Epithelial cell of proximal tubule (primary cell): ENCODE results near the gene TRAK1. TPM values are rescaled to one million over a fixed set of nuclear protein-coding genes. Genes with fewer than 3 reads are reported as not detected.

Experiments used
- DNase-seq: peaks from one replicate; pipeline ENCODE4 v3.0.0-alpha.2; 2011; ENCODE audit warnings: low read depth
- H3K4me3 ChIP-seq: 2 replicates; pipeline ENCODE4 v1.5.1; 2011; ENCODE audit warnings: low read depth, mild to moderate bottlenecking, low read length
- total RNA-seq: library from RNA; depleted of rRNA; stranded (reverse); fragments of >200 nt; gene quantifications from 2 replicates; pipeline ENCODE4 v1.2.3, GENCODE V29; 2015
- TF ChIP-seq, protein P1 (sequence below): conservative IDR thresholded peaks from 2 replicates; pipeline ENCODE4 v1.5.1; 2012; ENCODE audit warnings: low read depth, mild to moderate bottlenecking, low read length

Gene TRAK1
- total RNA-seq, 1 donor from 2014 or later = 22.4 TPM

DNA sequence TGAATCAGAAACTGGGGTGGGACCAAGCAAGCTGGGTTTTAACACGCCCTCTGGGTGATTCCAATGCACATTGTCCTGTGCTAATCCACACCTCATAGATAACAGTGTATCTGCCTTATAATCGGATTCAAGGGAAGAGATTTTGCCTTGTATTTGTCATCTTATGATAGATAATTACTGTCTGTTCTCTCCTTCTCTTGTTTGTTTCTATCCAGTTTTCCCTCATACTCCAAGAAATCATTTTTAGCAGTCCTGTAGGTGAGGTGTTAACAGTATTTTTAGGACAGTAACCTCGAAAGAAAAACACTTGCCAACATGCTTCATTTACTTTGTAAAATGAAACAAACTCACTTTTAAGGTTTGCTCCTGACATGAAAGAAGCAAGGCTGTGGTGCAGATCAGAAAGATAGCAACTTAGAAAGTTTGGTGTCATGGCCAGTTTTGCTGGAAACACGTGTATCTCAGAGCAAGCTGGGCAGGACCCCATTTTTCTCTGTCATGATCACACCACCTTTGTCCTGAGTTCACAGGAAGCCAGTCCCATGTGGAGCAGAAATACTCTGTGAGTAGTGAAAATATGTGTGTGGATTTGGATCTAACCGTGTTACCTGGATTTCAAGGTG, 72.6 kb downstream of the TRAK1 start:
- H3K4me3 ChIP-seq = no peak overlapping the region
- DNase-seq = no peak
- TF ChIP-seq, protein P1, sequence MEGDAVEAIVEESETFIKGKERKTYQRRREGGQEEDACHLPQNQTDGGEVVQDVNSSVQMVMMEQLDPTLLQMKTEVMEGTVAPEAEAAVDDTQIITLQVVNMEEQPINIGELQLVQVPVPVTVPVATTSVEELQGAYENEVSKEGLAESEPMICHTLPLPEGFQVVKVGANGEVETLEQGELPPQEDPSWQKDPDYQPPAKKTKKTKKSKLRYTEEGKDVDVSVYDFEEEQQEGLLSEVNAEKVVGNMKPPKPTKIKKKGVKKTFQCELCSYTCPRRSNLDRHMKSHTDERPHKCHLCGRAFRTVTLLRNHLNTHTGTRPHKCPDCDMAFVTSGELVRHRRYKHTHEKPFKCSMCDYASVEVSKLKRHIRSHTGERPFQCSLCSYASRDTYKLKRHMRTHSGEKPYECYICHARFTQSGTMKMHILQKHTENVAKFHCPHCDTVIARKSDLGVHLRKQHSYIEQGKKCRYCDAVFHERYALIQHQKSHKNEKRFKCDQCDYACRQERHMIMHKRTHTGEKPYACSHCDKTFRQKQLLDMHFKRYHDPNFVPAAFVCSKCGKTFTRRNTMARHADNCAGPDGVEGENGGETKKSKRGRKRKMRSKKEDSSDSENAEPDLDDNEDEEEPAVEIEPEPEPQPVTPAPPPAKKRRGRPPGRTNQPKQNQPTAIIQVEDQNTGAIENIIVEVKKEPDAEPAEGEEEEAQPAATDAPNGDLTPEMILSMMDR = no peak

DNA sequence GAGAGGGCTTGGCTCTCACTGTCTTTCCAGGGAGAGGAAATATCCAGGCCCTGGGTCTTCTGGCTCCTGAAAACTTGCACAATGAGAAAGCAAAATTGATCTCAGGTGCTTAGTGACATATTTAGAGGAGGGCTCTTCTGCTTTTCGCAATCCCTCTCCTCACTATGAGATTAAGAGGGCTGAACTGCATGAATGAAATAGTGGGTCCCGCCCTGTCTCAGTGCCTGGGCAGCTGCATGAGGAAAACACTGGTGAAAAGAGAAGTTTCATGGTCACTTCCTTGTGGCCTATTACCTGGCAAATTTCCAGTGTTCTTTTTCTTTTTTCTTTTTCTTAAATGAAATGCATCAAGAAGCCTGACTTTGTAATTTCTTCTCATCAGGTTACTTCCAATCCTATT, 73.5 kb downstream of the TRAK1 start:
- TF ChIP-seq, protein P1 = no peak
- DNase-seq = no peak
- no peak overlapping the region for H3K4me3 ChIP-seq

DNA sequence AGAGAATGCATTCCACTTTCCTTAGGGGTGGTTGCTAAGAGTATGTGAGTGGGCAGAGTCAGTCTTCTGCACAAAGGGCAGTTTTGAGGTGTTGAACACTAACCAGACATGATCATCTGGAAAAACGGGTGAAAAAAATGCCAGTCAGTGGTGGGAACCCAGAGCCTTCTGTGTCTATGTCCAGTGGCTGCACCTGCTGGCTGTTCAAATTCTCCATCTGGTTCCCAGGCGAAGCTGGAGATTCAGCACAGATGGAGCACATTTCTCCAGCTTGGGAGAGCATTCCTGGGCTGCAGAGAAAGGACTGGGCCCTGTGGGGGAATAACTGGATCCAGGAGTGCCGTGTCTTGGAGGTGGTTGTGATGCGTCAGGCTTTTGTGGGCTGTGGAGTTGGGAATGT, 74.1 kb downstream of the TRAK1 start:
- no peak overlapping the region for H3K4me3 ChIP-seq
- TF ChIP-seq, protein P1 = no peak
- DNase-seq = no peak

DNA sequence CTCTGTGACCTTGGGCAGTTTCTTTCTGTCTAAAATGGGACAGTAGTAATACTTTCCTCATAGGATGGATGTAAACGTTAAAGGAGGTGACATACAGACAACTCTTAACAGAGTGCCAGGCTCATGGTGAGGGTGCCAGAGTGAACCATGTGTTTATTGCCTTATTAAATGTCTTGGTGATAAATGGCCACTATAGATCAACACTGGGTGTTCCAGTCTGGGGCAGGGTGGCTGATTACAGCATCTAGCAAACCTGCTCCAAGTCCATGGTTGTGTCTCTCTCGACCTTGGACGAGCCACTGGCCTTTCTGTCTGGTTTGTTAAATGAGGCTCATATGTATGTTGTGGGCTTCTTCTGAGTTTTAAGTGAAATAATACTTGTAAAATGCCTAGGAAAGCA, 75.1 kb downstream of the TRAK1 start:
- TF ChIP-seq, protein P1 = no peak
- DNase-seq = no peak
- H3K4me3 ChIP-seq = no peak overlapping the region

DNA sequence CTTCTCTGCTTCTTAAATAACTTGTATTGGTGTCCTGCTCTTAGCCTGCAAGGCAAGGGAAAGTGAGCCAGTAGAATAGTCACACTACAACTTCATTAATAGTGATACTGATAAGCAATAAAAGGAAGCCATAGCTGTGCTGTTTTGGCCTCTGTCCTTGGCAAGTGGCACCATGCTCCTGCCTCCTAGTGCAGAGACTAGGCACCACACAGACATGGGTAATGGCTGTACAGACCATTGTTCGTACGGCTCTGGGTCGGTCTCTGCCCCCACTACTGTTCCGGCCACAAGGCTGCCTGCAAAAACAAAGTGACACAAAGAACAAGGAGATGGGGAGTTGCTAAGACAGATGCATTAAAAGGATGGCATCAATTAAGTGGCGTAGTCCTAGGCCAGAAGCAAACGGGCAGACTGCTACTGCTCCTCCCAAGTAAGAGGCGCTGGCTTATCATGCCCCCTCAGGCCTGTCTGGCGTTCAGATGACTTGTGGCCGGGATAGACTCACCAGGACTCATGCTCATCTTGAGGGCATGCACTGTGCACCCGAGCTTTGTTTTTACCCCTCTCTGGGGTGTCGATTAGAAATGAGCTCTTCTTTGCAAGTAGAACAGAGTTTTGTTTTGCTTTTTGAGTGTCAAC, 75.6 kb downstream of the TRAK1 start:
- TF ChIP-seq, protein P1 = no peak
- no peak overlapping the region for H3K4me3 ChIP-seq
- DNase-seq = no peak

DNA sequence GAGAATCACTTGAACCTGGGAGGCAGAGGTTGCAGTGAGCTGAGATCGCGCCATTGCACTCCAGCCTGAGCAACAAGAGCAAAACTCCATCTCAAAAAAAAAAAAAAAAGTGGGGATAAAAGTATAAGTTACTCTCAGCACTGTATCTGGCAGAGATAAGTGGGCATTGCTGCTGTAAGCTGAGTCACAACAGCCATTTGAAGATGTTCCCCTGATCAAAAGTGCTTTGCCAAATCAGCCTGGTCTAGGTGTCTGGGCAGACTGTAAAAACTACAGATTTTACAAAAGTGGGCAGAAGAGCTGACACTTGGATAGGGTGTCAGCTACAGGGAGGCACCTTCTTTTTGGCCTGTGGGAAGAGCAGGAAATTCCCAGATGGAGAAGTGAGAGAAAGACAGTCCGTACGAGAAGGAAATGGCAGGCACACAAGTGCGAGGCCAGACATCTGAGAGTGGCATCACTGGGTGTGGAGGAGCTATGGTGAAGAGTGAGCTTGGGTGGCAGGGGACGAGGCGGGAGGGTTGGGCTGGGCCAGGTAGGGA, 78.5 kb downstream of the TRAK1 start:
- no peak for DNase-seq
- TF ChIP-seq, protein P1 = no peak
- no peak overlapping the region for H3K4me3 ChIP-seq

DNA sequence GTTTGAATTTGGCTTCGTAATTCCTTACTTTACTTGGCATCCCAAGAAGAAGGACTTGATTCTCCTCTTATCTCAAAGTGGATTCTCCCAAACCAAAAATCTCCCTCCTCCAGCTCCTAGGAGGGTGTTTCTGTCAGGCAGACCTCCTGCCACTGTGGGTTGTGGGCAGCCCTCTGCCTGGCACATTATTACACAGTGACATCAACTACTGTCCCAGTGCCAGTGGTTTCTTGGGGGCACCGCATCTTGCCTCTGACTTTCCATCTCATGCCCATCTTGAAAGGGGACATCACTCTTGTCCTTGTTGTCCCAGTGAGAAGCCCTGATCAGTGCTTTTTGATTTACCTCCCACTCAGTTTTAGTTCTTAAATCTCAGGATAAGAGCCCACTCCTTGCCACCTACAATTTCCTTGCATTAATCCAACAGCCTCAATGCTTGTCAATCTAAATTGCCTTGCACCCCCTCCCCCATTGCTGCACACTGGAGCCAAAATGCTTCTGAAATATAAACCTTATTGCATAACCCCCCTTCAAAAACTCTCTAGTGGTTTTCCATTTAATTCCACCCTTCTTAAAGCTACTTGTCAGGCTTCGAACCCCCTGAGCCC, 81.0 kb downstream of the TRAK1 start:
- no peak for DNase-seq
- TF ChIP-seq, protein P1 = no peak
- no peak overlapping the region for H3K4me3 ChIP-seq
